ENCODE measurements around the gene GPC1. TPM values are rescaled to one million over a fixed set of nuclear protein-coding genes. Genes with fewer than 3 reads are reported as not detected.
"Not testable (repeated sequence)": the region's sequence is repeated elsewhere in the genome, so short reads cannot be mapped to it uniquely, and the experiment has no call there.

GPC1 gene
- total RNA-seq = 1 to 10 TPM; 1.6 to 5.5 TPM

- Mint-ChIP-seq H3K9me3 (no peaks in the 10 kb centered on the region), H3K36me3 (no peaks in the 10 kb centered on the region), H3K27ac (peak within 1 kb of the TSS; percentile 22 to 78)
- peak in 1 of 2 donors; percentile 50 for DNase-seq (ENCODE audit: low spot score in 2 of 2)
- ATAC-seq = peak; percentile 67 to 79
Observed at GRCh38 chr2:240435457-240435947, at the start of gene GPC1. Gene GPC1 (plus strand): TSS chr2:240435663. CDS start chr2:240435919, 256 bp downstream.

GRCh38 chr2:240386326-240386725 lies 49.1 kb upstream of the GPC1 start:
- Mint-ChIP-seq H3K27ac (peak overlapping the region in 1 of 2 donors; percentile 34), H3K36me3 (no peaks in the 10 kb centered on the region), H3K9me3 (no peaks in the 10 kb centered on the region)
- no peak for DNase-seq (ENCODE audit: low spot score in 2 of 2)
- no peak for ATAC-seq

- not testable (repeated sequence) for H3K9me3 Mint-ChIP-seq; H3K27ac Mint-ChIP-seq; DNase-seq (ENCODE audit: low spot score in 2 of 2); ATAC-seq; H3K36me3 Mint-ChIP-seq
Observed at GRCh38 chr2:240386743-240387142, 48.7 kb upstream of the GPC1 start.

- Mint-ChIP-seq H3K27ac (peak overlapping the region in 1 of 2 donors; percentile 10), H3K36me3 (no peaks in the 10 kb centered on the region), H3K9me3 (no peaks in the 10 kb centered on the region)
- ATAC-seq (no peak), DNase-seq (ENCODE audit: low spot score in 2 of 2) (no peak)
Observed at GRCh38 chr2:240387325-240387668, 48.2 kb upstream of the GPC1 start.

GRCh38 chr2:240387669-240388358 lies 47.6 kb upstream of the GPC1 start:
- ATAC-seq = no peak
- DNase-seq (ENCODE audit: low spot score in 2 of 2) = no peak
- Mint-ChIP-seq H3K27ac (peak overlapping the region in 1 of 2 donors; percentile 10), H3K36me3 (no peaks in the 10 kb centered on the region), H3K9me3 (no peaks in the 10 kb centered on the region)

- DNase-seq (ENCODE audit: low spot score in 2 of 2) (no peak), ATAC-seq (no peak)
- no peak overlapping the region for H3K27ac Mint-ChIP-seq
- H3K36me3 Mint-ChIP-seq = no peaks in the 10 kb centered on the region
- H3K9me3 Mint-ChIP-seq = no peaks in the 10 kb centered on the region
Observed at GRCh38 chr2:240388471-240389301, 46.8 kb upstream of the GPC1 start.

- no peak for DNase-seq (ENCODE audit: low spot score in 2 of 2)
- Mint-ChIP-seq H3K27ac (peak overlapping the region in 1 of 2 donors; percentile 23), H3K36me3 (no peaks in the 10 kb centered on the region)
Observed at GRCh38 chr2:240389302-240389805, 46.1 kb upstream of the GPC1 start.

GRCh38 chr2:240390091-240391073 lies 45.1 kb upstream of the GPC1 start:
- ATAC-seq = peak in 1 of 2 donors; percentile 30
- no peak for DNase-seq (ENCODE audit: low spot score in 2 of 2)
- Mint-ChIP-seq H3K36me3 (no peaks in the 10 kb centered on the region), H3K9me3 (no peaks in the 10 kb centered on the region), H3K27ac (peak overlapping the region in 1 of 2 donors; percentile 23)

More at GRCh38 chr2:240389302-240389805, 46.1 kb upstream of the GPC1 start:
- ATAC-seq = no peak
- H3K9me3 Mint-ChIP-seq = no peaks in the 10 kb centered on the region

- no peaks in the 10 kb centered on the region for H3K9me3 Mint-ChIP-seq
- H3K36me3 Mint-ChIP-seq = no peaks in the 10 kb centered on the region
- no peak for DNase-seq (ENCODE audit: low spot score in 2 of 2)
- no peak for ATAC-seq
- H3K27ac Mint-ChIP-seq = no peak overlapping the region
Observed at GRCh38 chr2:240391111-240392051, 44.1 kb upstream of the GPC1 start.

- ATAC-seq (no peak), DNase-seq (ENCODE audit: low spot score in 2 of 2) (no peak)
- no peaks in the 10 kb centered on the region for H3K9me3 Mint-ChIP-seq
- no peaks in the 10 kb centered on the region for H3K36me3 Mint-ChIP-seq
- H3K27ac Mint-ChIP-seq = peak overlapping the region in 1 of 2 donors; percentile 70
Observed at GRCh38 chr2:240392084-240392947, 43.1 kb upstream of the GPC1 start.

GRCh38 chr2:240392948-240393830 lies 42.3 kb upstream of the GPC1 start:
- Mint-ChIP-seq H3K36me3 (no peaks in the 10 kb centered on the region), H3K9me3 (no peaks in the 10 kb centered on the region), H3K27ac (peak overlapping the region in 1 of 2 donors; percentile 70)
- no peak for DNase-seq (ENCODE audit: low spot score in 2 of 2)
- ATAC-seq = no peak

- ATAC-seq (no peak), DNase-seq (ENCODE audit: low spot score in 2 of 2) (no peak)
- H3K27ac Mint-ChIP-seq = no peak overlapping the region
- H3K9me3 Mint-ChIP-seq = no peaks in the 10 kb centered on the region
- H3K36me3 Mint-ChIP-seq = no peaks in the 10 kb centered on the region
Observed at GRCh38 chr2:240393831-240394410, 41.5 kb upstream of the GPC1 start.

GRCh38 chr2:240394549-240394948 lies 40.9 kb upstream of the GPC1 start:
- no peak overlapping the region for H3K27ac Mint-ChIP-seq
- DNase-seq (ENCODE audit: low spot score in 2 of 2) (no peak), ATAC-seq (no peak)
- no peaks in the 10 kb centered on the region for H3K9me3 Mint-ChIP-seq
- no peaks in the 10 kb centered on the region for H3K36me3 Mint-ChIP-seq
